GM19328 (cell line): ENCODE measurements around the gene FADS6.

ENCODE experiments used
- ATAC-seq: cut with Tn5 transposase; IDR thresholded peaks from one replicate; pipeline ENCODE4 v1.9.1; 2021; ENCODE audit warnings: mild to moderate bottlenecking, moderate library complexity; ENCODE audit not compliant: unreplicated experiment

FADS6 gene

DNA sequence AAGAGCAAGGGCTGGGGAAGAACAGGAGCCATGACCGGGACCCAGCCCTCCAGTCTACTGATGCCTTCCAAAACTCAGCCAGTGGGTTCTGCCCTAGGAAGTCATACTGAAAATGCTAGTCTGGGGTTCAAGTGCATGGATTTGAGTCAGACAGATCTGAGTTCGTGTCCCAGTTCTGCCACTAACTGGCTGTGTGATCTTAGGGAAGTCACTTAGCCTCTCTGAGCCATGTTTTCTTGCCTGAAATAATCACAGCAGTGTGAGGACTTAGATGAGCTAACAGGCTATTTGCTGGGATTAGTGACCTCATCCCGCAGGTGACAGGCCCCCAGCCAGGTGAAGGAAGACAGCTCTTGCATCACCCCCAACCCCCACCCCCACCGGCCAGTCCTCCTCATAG, 38.1 kb downstream of the FADS6 start:
- no peak for ATAC-seq

DNA sequence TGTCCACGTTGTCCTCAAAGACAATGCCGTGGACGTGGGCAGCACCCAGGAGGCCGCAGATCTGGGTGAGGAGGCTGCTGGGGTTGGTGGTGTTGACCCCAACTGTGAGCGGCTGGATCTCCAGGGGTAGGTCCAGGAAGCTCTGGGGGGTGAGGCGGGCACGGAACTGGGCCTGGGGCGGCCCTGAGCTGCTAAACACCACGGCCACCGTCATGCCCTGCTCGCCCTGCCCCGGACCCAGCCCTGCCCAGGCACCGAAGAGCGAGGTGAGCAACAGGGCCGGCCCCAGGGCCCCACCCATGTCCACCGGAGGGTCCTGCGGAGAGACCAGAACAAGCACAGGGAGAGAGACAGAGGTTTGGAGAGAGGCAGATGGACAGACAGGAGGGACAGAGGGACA, 38.6 kb downstream of the FADS6 start:
- no peak for ATAC-seq

DNA sequence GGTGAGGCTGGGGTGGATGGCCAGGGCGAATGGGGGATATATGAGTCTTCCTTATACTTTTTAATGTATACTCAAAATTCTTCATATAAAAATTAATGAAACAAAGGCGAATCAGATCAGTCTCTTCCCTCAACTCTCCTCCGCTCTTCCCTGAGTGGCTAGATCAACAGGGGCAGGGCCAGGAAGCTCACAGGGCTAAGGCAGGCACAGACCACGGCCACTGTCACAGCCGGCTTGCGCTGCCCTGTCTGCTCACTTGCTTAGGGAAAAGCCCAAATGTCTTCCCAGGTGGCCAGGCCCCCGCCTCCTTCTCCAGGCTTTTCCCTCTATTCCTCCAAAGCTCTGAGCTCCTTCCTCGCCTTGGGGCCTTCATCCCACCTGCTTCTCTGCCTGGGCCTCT, 39.8 kb downstream of the FADS6 start:
- no peak for ATAC-seq

DNA sequence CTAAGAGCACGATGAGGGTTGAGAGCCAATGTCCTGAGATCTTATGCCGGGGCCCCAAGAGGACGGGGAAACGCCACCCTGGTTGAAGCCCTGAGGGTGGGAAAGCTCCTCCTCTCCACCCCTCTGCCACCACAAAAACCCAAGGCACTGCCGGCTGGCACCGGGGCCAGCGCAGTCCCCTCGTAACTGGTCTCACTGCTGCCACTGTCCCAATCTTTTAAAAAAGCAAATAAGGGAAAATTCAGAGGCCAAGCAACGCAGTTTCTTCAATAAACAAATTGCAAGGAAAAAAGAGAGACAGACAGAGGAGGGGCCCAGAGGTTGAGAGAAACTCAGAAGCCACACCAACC, 40.4 kb downstream of the FADS6 start:
- no peak for ATAC-seq

DNA sequence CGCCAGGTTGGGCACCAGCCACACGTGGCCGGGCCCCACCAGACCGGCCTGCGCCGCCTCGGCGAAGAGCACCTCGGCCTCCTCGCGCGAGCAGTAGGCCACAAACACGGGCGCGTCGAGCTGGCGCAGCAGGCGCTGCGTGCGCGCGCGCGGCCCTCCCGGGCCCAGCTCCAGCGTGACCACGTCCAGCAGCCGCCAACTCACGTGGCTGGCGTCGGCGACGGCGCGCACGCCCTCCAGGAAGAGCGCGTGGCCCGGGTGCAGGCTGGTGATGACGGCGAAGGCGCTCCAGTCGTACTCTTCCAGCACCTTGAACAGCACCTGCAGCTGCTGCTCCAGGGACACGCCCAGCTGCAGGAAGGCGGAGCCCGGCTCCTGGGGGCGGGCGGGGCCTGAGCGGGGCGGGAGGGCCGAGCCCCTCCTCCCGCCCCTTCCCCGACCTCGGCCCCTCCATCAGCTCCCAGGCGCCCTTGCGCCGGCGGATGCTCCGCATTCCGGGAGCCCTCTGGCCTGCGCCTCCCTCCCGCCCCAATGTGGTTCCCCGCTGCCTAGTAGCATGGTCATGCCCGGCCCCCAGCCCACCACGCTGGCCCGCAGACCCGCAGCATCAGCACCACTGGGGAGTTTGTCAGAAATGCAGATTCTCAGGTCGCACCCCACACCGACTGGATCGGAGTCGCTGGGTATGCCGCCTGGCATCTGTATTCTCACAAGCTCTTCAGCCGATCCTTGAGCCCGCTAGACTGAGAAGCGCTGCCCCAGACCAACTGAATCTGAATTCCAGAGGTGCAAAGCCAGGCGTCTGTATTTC, 41.0 kb downstream of the FADS6 start:
- no peak for ATAC-seq

DNA sequence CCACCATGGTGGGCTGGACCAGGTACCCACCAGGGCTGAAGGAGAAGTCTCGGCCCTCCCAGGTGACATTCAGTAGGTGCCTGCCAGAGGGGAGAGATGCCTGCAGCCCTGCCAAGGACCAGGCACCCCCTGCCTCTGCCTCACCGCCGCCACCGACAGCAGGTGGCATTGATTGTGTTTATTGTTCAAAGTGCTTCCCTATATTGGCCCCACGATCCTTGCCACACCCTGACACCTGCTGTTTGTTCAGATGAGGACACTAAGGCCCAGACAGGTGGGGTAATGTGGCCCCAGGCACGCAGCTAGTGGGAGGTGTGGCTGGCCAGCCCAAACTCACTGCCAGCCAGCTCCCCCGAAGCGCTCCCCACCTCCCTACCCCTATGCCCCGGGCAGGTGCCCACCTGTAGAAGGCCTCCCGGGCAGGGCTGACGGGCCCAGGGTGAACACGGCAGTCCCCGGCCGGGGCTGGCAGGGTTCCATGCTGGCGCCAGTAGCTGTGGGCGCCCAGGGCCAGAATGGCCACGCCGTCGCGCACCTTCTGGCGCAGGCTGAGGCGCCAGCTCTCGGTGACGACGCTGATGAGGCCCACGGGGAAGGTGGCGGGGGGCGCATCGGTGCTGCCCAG, 41.7 kb downstream of the FADS6 start:
- ATAC-seq = no peak

DNA sequence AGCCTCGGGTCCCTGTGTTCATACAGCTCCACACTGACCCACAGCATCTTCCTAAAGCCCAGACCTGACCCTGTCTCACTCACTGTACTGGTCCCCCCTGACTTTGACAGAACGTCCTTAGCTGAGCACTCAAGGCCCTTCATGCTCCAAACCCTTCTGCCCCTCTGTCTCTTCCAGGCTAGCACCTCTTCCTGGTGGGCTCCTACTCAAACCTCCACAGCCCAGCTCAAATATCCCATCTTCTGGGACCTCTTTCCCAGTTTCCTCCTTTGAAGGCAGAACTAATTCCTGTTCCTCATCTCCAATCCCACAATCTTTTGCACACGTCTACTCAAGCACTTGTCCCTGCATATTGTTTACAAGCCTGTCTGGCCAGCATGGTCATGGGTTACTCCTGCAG, 42.5 kb downstream of the FADS6 start:
- ATAC-seq = no peak

DNA sequence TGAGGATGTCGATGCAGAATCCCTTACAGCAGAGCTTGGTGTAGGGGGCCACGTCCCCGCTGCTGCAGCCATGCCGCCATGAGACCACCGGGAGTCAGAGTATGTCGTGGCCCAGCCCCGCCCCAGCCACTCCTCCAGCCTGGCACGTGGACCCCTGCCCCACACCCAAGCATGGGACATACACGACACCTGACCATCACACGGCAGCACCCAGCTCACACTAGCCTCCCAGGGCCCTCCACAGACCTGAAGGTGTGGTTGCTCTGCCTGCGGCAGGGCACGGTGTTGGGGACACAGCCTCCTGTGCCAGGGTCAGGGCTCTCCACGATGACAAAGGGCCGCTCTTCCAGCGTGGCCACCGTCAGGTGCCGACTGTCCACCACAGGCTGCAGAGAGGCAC, 43.1 kb downstream of the FADS6 start:
- ATAC-seq = no peak

DNA sequence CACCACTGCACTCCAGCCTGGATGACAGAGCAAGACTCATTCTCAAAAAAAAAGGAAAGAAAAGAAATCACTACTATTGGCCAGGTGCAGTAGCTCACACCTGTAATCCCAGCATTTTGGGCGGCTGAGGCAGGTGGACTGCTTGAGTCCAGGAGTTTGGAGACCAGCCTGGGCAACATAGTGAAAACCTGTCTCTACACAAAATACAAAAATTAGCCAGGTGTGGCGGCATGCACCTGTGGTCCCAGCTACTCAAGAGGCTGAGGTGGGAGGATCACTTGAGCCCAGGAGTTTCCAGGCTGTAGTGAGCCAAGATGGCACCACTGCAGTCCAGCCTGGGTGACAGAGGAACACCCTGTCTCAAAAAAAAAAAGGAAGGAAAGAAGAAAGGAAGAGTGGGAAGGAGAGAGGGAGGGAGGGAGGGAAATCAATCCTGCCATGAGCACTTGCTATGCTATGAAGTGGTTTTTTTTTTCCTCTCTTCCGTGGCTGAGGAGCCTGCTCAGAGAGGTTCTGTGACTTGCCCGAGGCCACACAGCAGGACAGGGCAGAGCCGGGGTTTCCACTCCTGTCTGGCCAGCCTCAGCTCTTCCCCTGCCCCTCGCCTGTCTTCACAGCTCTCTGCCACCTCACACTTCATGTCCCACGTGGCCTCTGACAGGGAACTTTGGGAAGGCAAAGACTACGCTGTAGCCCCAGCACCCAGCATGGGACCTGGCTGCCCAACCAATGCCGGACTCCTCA, 44.6 kb downstream of the FADS6 start:
- ATAC-seq = no peak

DNA sequence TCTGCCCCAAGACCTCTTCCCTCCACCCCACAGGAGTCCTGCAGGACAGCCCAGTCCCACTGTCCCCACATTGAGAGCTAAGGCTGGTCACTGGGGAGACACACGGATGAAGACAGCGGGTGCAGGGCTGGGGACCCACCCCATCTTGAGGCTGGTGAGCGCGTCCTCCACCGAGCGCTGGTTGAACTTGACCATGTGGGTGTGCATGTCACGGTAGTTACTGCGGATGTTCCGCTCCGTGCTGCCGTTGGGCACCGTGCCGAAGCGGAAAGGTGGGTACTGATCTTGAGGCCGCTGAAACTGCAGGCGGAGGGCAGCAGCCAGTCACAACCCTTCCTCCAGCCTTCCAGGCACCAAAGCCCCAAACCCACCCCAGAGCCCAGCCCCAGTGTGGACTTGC, 46.8 kb downstream of the FADS6 start:
- no peak for ATAC-seq

DNA sequence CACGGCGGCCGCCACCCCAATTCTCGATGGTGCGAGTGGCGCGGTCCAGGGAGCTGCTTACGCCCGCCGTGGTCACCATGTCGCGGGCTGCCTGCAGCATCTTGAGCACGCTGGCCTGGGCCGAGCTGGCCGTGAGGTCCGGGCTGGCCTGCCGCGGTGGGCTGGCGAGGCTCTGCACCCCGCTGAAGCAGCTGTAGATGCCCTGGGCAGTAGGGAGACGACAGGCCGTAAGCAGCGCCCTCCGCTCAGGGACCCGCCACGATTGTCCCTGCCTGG, 50.1 kb downstream of the FADS6 start:
- no peak for ATAC-seq

DNA sequence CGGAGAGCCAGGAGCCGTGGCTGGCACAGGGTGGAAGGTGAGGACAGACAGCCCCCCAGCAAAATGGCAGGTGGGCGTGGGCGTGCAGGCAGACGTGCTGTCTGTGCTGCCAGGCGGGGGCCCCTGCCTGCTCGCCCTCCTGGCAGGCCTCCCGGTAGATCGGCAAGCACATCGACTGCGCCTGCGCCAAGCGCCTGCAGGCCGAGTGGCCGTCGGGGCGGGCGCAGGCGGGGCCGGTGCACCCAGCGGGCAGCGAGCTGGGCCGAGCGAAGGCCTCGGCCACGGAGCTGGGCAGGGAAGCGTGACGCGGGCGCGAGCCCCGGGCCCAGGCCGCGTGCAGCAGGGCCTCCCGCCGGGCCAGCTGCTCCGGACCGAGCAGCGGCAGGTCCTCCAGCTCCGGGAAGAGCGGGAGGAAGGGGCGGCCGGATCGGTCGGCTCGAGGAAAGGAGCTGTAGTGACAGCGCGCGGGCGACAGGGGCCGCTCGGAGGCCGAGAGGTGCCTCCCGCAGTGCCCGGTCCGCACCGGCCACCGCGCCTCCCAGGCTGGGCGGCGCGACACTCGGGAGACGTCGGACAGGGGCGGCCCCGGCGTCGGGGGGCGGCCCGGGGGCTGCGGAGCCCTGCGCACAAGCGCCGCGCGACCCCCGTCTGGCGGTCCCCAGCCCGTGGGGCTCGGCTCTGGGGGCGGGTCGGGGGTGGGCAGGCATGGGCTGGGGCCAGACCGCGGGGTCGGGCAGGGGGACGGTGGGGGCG, 50.7 kb downstream of the FADS6 start:
- no peak for ATAC-seq

DNA sequence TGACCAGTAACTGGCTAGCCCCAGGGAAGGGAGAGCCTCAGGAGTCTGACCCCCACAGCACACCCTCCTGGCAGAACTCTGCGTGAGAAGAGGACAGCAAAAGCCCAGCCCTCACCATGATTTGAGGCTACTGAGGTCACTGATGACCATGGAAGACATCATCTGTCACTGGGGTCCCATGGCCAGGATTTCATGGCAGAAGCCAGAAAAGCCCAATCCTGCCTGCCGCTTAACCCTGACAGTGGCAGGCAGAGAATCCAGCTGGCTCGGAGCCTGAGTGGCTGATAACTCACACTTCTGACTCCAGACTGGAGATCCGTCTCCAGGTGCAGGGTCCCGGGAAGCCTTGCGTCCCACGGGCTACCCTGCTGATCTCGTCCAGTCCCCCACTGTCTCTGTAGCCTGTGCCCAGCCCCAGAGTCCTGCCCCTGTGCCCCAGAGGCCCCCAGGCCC, 51.3 kb downstream of the FADS6 start:
- no peak for ATAC-seq

DNA sequence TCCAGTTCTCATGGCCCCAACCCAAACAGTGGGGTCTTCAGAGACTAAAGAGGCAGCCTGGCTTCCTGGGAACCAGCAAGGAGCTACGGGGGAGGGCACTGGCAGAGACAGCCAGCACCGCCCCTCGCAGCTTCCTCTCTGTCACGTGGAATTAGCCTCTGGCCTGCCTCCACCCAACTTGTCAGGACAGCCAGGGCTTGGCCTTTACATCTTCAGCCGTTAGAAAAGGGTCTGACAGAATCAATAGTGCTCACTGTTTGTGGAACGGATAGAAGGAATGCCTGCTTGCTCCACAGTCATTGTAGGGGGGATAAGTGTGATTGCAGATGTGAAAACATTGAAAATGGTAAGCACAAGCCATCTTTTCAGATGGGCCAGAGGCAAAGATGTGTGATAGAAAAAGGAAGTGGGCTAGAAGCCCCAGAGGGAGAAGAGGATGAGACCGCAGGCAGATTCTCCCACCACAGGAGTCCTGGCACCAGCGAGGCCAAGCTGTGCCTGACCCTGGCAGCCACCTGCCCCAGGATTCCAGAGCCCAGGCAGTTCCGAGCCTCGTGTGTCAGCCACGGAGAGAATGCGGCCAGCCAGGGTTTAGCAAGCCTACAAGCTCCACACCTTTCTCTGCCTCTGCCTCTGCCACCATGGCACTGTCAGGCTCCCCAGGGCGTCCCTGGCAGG, 52.3 kb downstream of the FADS6 start:
- no peak for ATAC-seq

DNA sequence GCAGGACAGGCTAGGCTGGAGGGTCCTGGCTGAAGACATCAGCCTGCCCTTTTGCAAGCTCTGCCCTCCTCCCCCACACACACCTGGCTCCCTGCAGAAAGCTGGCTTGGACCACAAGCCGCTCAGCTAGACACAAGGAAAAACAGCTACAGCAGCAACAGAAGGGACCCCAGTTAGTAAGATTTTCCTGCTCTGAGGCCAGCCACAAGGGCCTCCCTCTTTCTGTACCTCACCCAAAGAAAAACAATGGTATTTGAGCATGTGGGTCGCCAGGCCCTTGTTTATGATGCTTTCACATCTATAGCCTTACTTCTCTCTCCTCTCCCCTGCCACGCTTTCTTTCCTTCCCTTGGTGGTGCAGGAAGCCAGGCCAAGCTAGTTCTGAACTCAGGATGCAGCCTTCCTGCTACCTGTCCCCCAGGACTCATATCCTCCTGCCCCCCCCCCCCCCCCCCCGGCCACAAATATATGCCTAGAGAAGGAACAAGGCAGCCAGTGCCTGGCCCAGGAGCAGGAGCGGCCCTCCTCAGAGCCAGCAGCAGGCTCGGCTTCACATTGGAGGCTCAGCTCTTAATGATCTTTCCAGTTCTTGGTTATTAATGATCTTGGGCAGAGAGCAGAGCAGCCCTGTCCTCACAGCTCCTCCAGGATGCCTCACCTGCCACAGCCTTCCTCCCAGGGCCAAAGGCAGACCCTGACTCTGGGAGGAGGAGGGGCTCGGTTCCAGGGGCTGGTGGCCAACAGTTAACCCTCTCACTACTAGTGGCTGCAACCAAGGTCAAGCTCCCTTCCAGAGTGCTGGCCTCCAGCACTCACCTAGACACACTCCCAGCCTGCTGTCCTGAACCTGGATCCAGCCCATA, 53.2 kb downstream of the FADS6 start:
- ATAC-seq = no peak

DNA sequence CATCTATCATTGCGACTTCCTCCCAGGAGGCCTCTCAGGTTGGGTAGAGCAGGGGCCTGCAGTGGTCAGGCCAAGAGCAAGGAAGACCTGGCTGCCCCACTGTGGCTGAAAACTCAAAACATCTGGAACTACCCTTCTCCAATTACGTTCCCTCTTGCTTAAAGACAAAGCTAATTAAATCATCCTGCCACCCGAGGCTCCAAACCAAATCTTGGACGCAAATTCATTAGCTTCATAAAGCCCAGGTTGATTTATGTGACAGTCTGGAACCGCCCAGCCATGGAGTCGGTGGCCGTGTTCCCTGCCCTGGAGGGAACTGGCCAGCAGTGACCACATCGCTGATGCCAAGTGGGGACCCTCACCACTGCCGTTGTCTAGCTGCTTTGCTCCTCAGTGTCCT, 55.2 kb downstream of the FADS6 start:
- ATAC-seq = no peak

DNA sequence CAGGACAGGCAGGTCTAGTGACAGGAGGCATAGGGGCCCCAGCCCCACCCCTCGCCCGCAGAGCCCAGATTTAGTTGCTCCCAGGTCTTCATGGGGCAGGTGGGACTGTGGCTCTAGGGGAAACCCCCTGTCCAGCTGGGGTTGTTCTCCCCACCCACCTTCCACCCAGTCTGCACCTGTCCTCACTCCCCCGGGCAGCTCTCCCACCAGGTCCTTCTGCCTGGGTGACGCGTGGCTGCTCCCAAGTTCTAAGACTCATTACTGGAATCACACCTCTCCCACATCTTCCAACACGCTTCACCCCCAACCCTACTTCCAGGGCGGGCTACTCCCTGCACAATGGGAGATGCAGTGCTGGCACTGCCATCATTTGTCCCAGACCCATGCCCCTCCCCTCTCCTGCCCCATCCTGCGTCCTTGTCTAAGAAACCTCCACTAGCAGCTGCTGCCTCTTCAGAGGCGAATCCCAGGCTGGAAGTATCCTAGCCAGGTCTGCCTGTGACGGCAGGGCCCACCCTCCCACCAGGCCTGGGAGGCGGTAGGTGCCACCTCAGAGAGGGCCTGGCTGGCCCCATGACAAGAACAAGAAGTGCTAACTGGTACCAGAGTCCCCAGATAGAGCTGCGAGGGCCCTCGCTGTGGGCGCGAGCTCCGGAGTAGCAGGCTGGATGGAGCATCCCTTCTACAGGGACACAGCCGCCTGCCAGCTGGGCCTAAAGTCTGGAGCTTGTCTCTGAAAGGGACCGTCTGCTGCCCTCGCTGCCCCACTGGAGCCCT, 56.6 kb downstream of the FADS6 start:
- ATAC-seq = no peak

DNA sequence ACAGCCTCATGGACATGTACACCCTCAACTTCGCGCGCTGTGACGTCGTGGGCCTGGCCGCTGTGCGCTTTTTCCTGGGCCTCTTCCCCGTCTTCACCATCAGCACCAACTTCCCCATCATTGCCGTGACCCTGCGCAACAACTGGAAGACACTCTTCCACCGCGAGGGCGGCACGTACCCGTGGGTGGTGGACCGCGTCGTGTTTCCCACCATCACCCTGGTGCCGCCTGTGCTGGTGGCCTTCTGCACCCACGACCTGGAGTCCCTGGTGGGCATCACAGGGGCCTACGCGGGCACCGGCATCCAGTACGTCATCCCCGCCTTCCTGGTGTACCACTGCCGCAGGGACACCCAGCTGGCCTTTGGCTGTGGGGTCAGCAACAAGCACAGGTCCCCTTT, 57.2 kb downstream of the FADS6 start:
- ATAC-seq = no peak
